Hepatic stellate cell (primary cell): ENCODE data around the gene DMRTC2.

Experiments
- DNase-seq: peaks from one replicate; pipeline ENCODE4 v3.0.0; 2011; ENCODE audit warnings: low spot score

DMRTC2 gene

GRCh38 chr19:41847351-41848105 is 2.7 kb downstream of the DMRTC2 start:
- no peak for DNase-seq

- no peak for DNase-seq
Observed at GRCh38 chr19:41848666-41849065, 3.8 kb downstream of the DMRTC2 start.

- no peak for DNase-seq
Observed at GRCh38 chr19:41849067-41849466, 4.2 kb downstream of the DMRTC2 start.

GRCh38 chr19:41850381-41850780 is 5.5 kb downstream of the DMRTC2 start:
- no peak for DNase-seq

GRCh38 chr19:41851456-41851855 is 6.6 kb downstream of the DMRTC2 start:
- DNase-seq: no peak

- DNase-seq: no peak
Observed at GRCh38 chr19:41853344-41853743, 8.5 kb downstream of the DMRTC2 start.

- no peak for DNase-seq
Observed at GRCh38 chr19:41853768-41854167, 8.9 kb downstream of the DMRTC2 start.

GRCh38 chr19:41859213-41859617 is 14.4 kb downstream of the DMRTC2 start:
- no peak for DNase-seq

GRCh38 chr19:41859618-41860418 is 15.0 kb downstream of the DMRTC2 start, which contains the start of gene RPS19:
Gene RPS19 (plus strand): TSS chr19:41860255. CDS start chr19:41860775, 520 bp downstream.
- peak; percentile 97 for DNase-seq

GRCh38 chr19:41860419-41861115 is 15.7 kb downstream of the DMRTC2 start:
- no peak for DNase-seq

- no peak for DNase-seq
Observed at GRCh38 chr19:41861116-41861768, 16.4 kb downstream of the DMRTC2 start.

GRCh38 chr19:41861846-41862245 is 17.0 kb downstream of the DMRTC2 start:
- DNase-seq: no peak

- DNase-seq: no peak
Observed at GRCh38 chr19:41862445-41862986, 17.7 kb downstream of the DMRTC2 start.

- DNase-seq: no peak
Observed at GRCh38 chr19:41863209-41863931, 18.5 kb downstream of the DMRTC2 start.

GRCh38 chr19:41864374-41864773 is 19.5 kb downstream of the DMRTC2 start:
- DNase-seq: no peak

GRCh38 chr19:41866284-41866683 is 21.4 kb downstream of the DMRTC2 start:
- no peak for DNase-seq

- DNase-seq: no peak
Observed at GRCh38 chr19:41868120-41868988, 23.5 kb downstream of the DMRTC2 start.

GRCh38 chr19:41868989-41869300 is 24.1 kb downstream of the DMRTC2 start:
- no peak for DNase-seq

- no peak for DNase-seq
Observed at GRCh38 chr19:41869374-41869955, 24.6 kb downstream of the DMRTC2 start.

GRCh38 chr19:41870401-41870873 is 25.6 kb downstream of the DMRTC2 start:
- DNase-seq: no peak
